Measurements from ENCODE around the gene TIMP1.

- TF ChIP-seq CTCF (IDR thresholded peaks at IDR 0.05), result no peak
- TF ChIP-seq EZH2 (IDR thresholded peaks at IDR 0.05; ENCODE audit: borderline replicate concordance, insufficient read depth, low read depth, low read length, poor library complexity, severe bottlenecking), result no peak
These were observed 41.3 kb downstream of the TIMP1 start for GRCh38 chrX:47623540-47624027.
